Measurements from ENCODE around the gene C6orf58. TPM values are rescaled to one million over a fixed set of nuclear protein-coding genes. Genes with fewer than 3 reads are reported as not detected.

Gene C6orf58
- total RNA-seq = not detected

DNA sequence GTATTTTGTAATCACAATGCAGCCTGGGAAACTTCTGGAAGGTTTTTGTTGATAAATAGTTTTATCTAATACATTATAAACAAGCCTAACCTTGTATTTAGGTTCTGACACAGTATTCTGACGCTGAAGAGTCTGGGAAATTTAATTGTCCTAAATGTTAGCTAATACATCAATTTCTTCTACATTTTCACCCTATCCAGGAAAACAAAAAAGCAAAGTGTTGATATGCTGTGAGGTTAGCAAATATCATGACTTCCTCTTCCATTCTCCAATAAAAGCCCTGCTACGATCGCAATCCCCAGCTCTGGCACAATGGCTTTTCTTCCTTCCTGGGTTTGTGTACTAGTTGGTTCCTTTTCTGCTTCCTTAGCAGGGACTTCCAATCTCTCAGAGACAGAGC, at the start of gene C6orf58:
Gene C6orf58, plus strand, starts transcription at position 301 of the 400 bp plus-strand sequence. Its CDS starts 12 bp downstream, at position 313.
- Histone ChIP-seq H3K36me3 (no peaks in the 10 kb centered on the region), H3K4me3 (no peak within 1 kb of the TSS), H3K27me3 (no peaks in the 10 kb centered on the region), H3K9me3 (no peaks in the 10 kb centered on the region), H3K4me1 (no peaks in the 10 kb centered on the region), H3K27ac (no peak within 1 kb of the TSS)
- TF ChIP-seq, protein P1, sequence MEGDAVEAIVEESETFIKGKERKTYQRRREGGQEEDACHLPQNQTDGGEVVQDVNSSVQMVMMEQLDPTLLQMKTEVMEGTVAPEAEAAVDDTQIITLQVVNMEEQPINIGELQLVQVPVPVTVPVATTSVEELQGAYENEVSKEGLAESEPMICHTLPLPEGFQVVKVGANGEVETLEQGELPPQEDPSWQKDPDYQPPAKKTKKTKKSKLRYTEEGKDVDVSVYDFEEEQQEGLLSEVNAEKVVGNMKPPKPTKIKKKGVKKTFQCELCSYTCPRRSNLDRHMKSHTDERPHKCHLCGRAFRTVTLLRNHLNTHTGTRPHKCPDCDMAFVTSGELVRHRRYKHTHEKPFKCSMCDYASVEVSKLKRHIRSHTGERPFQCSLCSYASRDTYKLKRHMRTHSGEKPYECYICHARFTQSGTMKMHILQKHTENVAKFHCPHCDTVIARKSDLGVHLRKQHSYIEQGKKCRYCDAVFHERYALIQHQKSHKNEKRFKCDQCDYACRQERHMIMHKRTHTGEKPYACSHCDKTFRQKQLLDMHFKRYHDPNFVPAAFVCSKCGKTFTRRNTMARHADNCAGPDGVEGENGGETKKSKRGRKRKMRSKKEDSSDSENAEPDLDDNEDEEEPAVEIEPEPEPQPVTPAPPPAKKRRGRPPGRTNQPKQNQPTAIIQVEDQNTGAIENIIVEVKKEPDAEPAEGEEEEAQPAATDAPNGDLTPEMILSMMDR (IDR thresholded peaks at IDR 0.05) = no peak
- TF ChIP-seq EP300 (IDR thresholded peaks at IDR 0.05; ENCODE audit: low read depth) (no peak), POLR2A (IDR thresholded peaks at IDR 0.05) (no peak), POLR2AphosphoS5 (IDR thresholded peaks at IDR 0.05) (no peak)
- DNase-seq = no peak
- WGBS, 2 donors (ENCODE audit: low coverage in 1 of 2) = 43 to 55% methylated on average over 3 of the region's 3 CpGs
- intact Hi-C loops (cut with DNase I; ENCODE audit: low total_unique reads) (no loop called here), in situ Hi-C loops (cut with MboI; ENCODE audit: low pct_ligation_motif_present in 1 of 4, low pct_unique_long_range_greater_than_20kb in 1 of 4, low sequenced_read_pairs in 3 of 4) (no loop called here)

DNA sequence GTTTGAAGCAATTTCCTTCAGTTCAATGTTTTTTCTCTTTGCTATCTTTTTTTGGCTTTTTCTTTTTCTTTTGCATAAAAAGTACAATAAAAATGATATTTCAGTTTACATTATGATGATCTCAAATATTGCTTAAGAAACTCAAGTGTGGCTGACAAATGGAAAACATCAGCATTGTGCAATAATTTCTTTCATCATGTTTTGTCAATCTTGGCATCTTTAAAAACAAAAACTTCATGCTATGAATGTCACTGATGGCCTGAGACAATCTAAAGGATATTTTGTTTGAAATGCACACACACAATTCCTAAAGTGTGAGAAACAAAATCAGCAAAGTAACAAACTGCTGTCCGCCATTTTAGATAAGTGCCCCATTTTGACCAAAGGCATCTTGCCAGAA, 44.0 kb upstream of the C6orf58 start:
- 91 to 100% methylated on average over 1 of the region's 1 CpG for WGBS, 2 donors (ENCODE audit: low coverage in 1 of 2)
- intact Hi-C loops (cut with DNase I; ENCODE audit: low total_unique reads) = no loop called here

DNA sequence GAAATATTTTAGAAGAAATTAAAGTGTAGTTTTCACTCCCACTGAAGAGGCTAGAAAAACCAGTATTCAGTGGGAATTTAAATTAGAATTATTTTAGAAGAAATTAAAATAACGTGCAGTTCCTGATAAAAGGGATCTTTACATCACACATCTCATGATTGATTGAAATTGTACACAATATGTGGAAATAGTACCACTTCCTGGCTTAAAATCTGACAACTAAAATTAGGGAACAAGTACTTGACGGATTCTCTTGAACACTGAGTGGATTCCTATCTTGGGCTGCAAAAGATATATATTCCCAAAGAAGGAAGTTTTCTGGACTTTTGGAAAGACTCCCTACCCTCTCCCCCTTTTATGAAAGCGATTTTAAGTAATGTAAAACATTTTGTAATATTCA, 43.2 kb upstream of the C6orf58 start:
- no peak for TF ChIP-seq EP300 (IDR thresholded peaks at IDR 0.05; ENCODE audit: low read depth)
- TF ChIP-seq, protein P1 (IDR thresholded peaks at IDR 0.05) = no peak
- TF ChIP-seq POLR2AphosphoS5 (IDR thresholded peaks at IDR 0.05) = no peak
- no peak for TF ChIP-seq POLR2A (IDR thresholded peaks at IDR 0.05)
- Histone ChIP-seq H3K27me3 (peaks cover 3% of the 10 kb centered on the region), H3K27ac (no peak overlapping the region), H3K9me3 (no peaks in the 10 kb centered on the region), H3K36me3 (no peaks in the 10 kb centered on the region), H3K4me1 (no peaks in the 10 kb centered on the region), H3K4me3 (no peak overlapping the region)
- DNase-seq = no peak
- in situ Hi-C loops (cut with MboI; ENCODE audit: low pct_ligation_motif_present in 1 of 4, low pct_unique_long_range_greater_than_20kb in 1 of 4, low sequenced_read_pairs in 3 of 4) (no loop called here), intact Hi-C loops (cut with DNase I; ENCODE audit: low total_unique reads) (no loop called here)
- 60 to 69% methylated on average over 3 of the region's 3 CpGs for WGBS, 2 donors (ENCODE audit: low coverage in 1 of 2)

More for the DNA sequence above, 44.0 kb upstream of the C6orf58 start:
- TF ChIP-seq POLR2AphosphoS5 (IDR thresholded peaks at IDR 0.05) = no peak
- TF ChIP-seq, protein P1 (IDR thresholded peaks at IDR 0.05) = no peak
- TF ChIP-seq POLR2A (IDR thresholded peaks at IDR 0.05) = no peak
- TF ChIP-seq EP300 (IDR thresholded peaks at IDR 0.05; ENCODE audit: low read depth) = no peak
- in situ Hi-C loops (cut with MboI; ENCODE audit: low pct_ligation_motif_present in 1 of 4, low pct_unique_long_range_greater_than_20kb in 1 of 4, low sequenced_read_pairs in 3 of 4) = no loop called here
- no peak overlapping the region for H3K4me3 ChIP-seq
- H3K9me3 ChIP-seq = no peaks in the 10 kb centered on the region
- DNase-seq = no peak
- no peaks in the 10 kb centered on the region for H3K4me1 ChIP-seq
- no peak overlapping the region for H3K27ac ChIP-seq
- peaks cover 3% of the 10 kb centered on the region for H3K27me3 ChIP-seq
- no peaks in the 10 kb centered on the region for H3K36me3 ChIP-seq

DNA sequence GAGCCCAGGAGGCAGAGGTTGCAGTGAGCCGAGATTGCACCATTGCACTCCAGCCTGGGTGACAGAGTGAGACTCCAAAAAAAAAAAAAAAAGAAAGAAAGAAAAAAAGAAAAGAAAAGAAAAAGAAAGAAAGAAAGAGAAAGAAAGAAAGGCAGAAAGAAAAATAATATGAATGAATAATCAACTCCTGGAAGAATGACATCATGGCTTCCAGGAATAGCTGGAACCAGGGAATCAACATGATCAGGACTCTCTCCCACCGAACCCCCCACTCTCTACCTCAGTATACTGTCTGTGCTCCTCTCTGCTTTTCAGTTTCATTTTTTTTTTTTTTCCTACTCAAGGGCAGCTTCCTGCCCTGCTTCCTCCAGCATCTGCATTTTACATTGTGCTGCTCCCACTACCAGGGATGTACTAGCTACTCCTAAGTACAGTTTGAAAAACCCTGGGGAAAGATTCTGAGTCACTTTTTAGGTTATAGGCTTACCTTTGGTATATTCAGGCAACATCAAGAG, 38.2 kb upstream of the C6orf58 start:
- in situ Hi-C loops (cut with MboI; ENCODE audit: low pct_ligation_motif_present in 1 of 4, low pct_unique_long_range_greater_than_20kb in 1 of 4, low sequenced_read_pairs in 3 of 4) = loop anchor here in 1 of 4 donors (5.0 kb wide), 1 partner anchor 72 kb away; no protein-coding TSS in a partner anchor

More for the DNA sequence above, 38.2 kb upstream of the C6orf58 start:
- intact Hi-C loops (cut with DNase I; ENCODE audit: low total_unique reads) = loop anchor here (5.0 kb wide), 1 partner anchor 237 kb away; no protein-coding TSS in a partner anchor
- no peak for TF ChIP-seq POLR2AphosphoS5 (IDR thresholded peaks at IDR 0.05)
- no peak for TF ChIP-seq POLR2A (IDR thresholded peaks at IDR 0.05)
- TF ChIP-seq, protein P1 (IDR thresholded peaks at IDR 0.05) = no peak
- no peak for TF ChIP-seq EP300 (IDR thresholded peaks at IDR 0.05; ENCODE audit: low read depth)
- Histone ChIP-seq H3K27ac (no peak overlapping the region), H3K9me3 (no peaks in the 10 kb centered on the region), H3K36me3 (no peaks in the 10 kb centered on the region), H3K4me3 (no peak overlapping the region), H3K27me3 (no peaks in the 10 kb centered on the region), H3K4me1 (no peaks in the 10 kb centered on the region)
- no peak for DNase-seq
- WGBS, 2 donors (ENCODE audit: low coverage in 1 of 2) = 41 to 53% methylated on average over 2 of the region's 2 CpGs
